Skin of body (tissue), 2 donors: Measurements from ENCODE around the gene SYCP2. TPM values are rescaled to one million over a fixed set of nuclear protein-coding genes. Genes with fewer than 3 reads are reported as not detected.
"Not testable (repeated sequence)": the region's sequence is repeated elsewhere in the genome, so short reads cannot be mapped to it uniquely, and the experiment has no call there.

Source experiments
- DNase-seq: peaks from one replicate; lab custom pipeline; 2025; lab: John Stamatoyannopoulos, UW
- total RNA-seq: library from RNA; depleted of rRNA; stranded (reverse); fragments of >200 nt; gene quantifications from one replicate; pipeline ENCODE4 v1.2.3, GENCODE V29; 2014

The SYCP2 gene, protein sequence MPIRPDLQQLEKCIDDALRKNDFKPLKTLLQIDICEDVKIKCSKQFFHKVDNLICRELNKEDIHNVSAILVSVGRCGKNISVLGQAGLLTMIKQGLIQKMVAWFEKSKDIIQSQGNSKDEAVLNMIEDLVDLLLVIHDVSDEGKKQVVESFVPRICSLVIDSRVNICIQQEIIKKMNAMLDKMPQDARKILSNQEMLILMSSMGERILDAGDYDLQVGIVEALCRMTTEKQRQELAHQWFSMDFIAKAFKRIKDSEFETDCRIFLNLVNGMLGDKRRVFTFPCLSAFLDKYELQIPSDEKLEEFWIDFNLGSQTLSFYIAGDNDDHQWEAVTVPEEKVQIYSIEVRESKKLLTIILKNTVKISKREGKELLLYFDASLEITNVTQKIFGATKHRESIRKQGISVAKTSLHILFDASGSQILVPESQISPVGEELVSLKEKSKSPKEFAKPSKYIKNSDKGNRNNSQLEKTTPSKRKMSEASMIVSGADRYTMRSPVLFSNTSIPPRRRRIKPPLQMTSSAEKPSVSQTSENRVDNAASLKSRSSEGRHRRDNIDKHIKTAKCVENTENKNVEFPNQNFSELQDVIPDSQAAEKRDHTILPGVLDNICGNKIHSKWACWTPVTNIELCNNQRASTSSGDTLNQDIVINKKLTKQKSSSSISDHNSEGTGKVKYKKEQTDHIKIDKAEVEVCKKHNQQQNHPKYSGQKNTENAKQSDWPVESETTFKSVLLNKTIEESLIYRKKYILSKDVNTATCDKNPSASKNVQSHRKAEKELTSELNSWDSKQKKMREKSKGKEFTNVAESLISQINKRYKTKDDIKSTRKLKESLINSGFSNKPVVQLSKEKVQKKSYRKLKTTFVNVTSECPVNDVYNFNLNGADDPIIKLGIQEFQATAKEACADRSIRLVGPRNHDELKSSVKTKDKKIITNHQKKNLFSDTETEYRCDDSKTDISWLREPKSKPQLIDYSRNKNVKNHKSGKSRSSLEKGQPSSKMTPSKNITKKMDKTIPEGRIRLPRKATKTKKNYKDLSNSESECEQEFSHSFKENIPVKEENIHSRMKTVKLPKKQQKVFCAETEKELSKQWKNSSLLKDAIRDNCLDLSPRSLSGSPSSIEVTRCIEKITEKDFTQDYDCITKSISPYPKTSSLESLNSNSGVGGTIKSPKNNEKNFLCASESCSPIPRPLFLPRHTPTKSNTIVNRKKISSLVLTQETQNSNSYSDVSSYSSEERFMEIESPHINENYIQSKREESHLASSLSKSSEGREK (N-terminal part only)
- 5.8 TPM for total RNA-seq

DNA sequence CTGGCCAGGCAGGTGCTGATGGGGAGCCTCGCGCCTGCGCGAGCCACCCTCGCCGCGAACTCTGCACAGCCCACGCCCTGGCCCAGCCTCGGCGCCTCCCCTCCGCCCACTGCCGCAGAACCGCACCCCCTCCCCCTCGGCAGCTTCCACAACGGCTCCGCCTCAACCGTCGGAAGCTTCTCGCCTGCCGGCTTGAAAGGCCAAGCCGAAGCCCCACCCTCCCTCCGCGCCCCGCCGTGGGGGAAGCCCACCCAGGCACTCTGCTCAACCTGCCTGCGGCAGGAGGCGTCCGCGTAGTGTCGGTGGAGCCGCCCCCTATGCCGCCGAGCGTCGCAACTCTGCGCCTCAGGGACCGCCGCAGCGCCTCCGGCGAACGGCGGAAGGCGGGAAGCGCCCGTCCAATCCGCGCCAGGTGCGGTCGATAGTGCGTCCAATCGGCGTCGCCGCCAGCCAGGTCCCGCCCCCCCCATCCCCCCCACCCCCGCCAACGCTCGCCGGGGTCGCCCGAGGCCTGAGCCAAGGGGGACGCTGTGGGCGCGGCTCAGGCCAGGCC, at the start of gene SYCP2:
Gene SYCP2, minus strand, starts transcription at position 342 of the 553 bp plus-strand sequence. CDS start 11,224 bp downstream, outside the sequence.
- no peak for DNase-seq

DNA sequence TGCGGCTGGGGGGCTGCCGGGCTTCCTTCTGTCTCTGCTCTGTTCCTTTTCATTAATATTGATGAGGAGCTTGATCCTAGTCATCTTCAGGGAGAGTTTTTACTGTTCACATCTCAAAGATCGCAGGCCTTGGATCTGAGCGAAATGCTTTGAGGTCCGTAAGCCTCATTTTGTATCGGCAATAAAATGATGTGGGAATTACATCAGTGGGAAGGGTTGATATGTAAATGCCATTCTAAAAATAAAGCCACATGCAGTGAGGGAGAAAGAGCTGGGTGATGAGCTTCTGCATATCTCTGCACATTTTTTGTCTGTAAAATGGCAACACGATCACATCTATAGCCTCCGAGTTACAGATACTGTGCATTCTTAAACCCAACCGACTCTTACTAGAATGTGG, 49.6 kb upstream of the SYCP2 start:
- no peak for DNase-seq

DNA sequence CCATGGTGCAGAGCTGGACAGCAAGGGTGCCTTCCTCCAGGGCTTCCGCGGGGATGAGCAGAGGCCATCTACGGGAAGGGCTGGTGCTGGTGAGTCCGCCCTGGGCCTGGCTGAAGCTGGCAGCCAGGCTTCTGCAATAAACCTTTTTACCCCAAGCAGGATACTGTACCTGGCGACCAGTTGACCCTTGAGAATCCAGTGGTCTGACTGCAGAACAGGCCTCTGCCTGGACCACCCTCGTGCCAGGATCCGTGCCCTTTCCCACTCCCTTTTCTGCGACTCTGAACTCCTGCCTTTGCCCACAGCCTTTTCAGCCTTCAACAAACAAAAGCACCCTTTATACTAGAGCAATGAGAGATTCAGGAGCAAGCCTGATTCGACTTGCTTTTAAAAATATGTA, 43.6 kb upstream of the SYCP2 start:
- DNase-seq = no peak

DNA sequence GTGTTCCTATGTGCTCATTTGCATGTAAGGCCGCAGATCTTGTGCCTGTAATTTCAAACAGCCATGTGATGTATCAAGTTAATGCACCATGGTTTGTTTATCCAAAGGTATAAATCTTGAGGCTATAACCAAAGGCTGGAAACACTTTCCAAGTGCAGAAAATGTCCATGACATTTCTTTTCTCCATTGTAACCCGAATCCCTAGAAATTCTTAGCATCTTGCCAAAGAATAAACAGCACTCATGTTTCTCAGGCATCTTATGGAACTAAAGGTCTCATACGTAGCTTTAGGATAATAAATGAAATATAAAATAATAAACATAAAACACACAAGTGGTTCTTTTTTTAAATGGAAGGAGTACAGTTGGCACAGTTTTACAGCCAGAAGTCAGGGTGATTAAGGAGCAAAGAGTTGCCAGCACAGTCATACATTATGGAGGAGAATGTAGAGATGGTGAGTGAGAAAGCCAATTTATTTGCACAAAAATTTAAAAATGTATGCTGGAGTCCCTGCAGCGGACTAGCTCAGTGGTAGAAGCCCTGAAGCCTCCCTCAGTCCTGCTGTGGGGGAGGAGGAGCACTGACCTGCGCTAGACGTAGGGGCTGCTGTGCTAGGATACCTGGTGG, 42.8 kb upstream of the SYCP2 start:
- no peak for DNase-seq

DNA sequence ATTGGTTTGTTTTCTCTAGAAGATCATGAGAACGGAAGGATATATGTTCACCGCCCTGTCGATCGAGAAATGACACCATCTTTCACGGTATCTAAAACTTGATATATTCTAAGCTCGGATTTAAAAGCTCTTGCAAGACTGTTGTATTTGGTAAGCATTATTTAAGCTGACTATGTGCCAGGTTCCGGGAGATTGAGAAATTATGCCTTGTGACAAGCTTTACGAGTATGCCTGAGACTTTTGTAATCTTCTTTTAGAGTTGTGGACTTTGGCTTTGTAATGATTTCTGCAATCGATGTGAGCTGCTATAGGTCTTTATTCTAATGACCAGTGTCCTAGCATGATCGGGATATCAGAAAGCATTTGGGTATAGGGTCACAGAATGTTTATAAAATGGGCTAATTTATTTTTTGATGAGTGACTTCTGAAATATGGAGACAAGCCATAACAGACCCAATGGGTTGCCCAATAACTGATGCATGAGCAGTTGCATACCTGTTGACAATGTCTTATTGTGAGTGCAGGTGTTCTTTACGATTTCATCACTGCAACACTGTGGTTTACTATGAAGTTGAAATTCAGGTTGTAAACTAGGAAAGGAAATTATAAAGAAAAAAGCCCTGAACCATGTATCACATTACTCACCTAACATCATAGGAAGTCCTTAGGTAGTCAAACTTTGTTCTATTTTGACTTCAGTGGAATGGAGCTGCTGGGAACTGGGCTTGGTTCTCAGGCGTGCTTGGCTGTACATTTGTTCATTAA, 38.8 kb upstream of the SYCP2 start:
- no peak for DNase-seq

DNA sequence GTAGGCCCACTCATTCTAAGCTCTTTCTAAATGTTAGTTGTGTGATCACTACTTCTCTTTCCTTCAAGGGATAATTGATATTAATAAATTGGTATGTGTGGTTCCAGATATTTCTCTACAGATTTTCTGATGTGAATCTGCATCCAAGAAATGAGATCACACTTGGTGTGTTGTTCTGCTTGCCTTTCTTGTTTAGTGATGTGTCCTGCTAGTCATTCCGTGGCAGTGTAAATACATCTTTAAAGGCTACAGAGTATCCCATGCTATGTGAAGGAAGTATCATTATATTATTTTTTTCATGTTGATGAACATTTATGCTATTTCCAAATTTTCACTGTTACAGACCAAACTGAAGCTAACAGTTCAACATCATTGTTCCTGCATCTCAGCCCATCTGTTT, 38.0 kb upstream of the SYCP2 start:
- DNase-seq = no peak

DNA sequence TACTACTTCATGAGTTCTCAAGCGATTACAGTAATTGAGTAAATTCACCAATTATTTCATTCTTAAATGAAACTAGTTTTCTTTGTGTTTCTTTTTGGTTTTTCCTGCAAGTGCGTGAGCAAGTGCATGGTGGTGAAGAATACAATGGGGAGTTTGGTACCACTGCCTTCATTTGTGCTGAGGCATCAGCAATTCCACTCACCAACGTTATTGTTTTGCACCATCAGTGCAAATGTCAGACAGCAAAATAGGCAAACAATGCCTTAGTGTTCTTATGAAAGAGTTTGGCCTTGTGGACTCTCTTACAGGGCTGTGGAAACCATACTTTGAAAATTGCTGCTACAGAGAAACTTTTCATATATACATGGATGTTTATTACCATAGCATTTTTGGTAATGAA, 33.0 kb upstream of the SYCP2 start:
- DNase-seq = no peak

DNA sequence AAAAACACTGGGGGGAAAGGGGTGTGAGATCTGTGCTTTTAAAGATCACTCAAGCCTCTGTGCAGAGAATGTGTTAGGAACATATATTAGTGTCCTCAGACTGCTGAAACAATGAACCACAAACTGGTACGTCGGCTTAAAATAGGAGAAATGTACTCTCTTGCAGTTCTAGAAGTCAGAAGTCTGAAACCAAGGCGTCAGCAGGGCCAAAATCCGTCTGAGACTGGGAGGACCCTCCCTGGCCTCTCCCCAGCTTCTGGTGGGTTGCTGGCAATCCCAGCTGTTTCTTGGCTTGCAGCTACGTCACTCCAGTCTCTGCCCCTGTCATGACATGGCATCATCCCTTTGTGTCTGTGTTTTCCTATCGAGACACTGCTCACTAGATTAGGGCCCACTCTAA, 28.7 kb upstream of the SYCP2 start:
- DNase-seq = no peak

DNA sequence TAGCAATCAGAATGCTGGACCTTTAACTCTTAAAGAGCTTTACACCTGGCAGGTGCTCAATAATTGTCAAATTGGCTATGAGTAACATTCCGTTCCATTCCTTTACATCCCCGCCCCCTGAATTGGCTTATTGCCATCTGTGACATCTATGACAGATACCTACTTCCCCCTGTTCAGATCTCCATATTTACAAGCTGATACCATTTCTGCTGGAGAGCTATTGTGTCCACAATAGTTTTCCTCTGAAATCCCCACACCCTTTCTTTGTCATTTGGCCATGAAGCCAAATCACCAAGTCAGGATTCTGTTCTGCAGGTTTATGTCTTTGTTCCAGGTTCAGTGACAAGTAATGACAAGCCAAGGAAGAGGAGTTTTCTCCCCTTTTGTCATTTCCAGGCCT, 28.0 kb upstream of the SYCP2 start:
- no peak for DNase-seq

DNA sequence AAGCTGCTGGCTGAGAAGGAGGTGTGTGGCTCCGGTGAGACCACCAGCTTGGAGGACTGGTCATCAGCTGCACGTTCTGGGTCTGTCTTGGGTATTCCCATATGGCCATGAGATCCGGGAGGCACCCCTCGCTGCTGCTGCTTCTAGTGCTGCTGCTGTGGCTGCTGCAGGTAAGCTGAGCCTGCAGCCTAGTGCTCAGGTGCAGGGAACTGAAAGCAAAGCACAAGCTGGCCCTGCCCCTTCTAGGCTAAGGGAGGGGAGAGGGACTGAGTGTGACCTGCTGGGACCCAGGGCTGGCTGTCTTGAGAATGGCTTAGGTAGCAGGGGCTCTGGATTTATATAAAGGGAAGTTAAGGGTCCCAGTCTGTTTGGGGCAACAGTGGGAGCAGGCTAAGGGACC, 25.2 kb upstream of the SYCP2 start:
- DNase-seq = no peak

DNA sequence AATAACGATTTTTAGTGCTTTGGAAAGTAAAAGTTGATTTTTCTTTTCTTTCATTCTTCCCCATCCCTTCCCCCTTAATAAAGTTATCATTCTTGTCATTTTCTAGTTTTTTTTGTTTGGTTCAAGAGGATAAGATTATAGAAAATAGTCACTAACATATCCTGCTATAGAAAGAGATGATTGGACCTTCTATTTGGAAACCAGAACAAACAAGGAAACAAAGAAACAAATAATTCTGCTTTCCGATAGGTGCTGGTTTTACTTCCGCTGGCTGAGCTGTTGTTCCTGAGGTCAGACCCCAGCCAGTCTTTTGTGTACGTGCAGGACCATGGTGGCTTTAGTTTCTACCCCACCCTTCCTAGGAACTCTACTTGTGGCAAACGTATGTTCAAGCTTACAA, 24.7 kb upstream of the SYCP2 start, which contains the start of gene CDH26:
Gene CDH26, plus strand, starts transcription at position 301 of the 400 bp plus-strand sequence. CDS start 304 bp downstream, outside the sequence.
- DNase-seq = no peak

DNA sequence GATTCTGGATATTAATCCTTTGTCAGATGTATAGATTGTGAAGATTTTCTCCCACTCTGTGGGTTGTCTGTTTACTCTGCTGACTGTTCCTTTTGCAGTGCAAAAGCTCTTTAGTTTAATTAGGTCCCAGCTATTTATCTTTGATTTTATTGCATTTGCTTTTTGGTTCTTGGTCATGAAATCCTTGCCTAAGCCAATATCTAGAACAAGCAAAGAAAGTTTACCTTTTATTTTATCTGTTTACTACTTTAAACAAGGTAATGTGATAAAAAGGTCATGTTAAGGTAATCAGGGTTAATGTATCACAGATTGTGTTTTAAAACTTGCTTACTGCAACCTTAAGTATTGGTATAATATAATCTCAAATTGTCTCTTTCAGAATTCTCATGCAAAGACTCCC, 24.1 kb upstream of the SYCP2 start:
- DNase-seq = not testable (repeated sequence)

DNA sequence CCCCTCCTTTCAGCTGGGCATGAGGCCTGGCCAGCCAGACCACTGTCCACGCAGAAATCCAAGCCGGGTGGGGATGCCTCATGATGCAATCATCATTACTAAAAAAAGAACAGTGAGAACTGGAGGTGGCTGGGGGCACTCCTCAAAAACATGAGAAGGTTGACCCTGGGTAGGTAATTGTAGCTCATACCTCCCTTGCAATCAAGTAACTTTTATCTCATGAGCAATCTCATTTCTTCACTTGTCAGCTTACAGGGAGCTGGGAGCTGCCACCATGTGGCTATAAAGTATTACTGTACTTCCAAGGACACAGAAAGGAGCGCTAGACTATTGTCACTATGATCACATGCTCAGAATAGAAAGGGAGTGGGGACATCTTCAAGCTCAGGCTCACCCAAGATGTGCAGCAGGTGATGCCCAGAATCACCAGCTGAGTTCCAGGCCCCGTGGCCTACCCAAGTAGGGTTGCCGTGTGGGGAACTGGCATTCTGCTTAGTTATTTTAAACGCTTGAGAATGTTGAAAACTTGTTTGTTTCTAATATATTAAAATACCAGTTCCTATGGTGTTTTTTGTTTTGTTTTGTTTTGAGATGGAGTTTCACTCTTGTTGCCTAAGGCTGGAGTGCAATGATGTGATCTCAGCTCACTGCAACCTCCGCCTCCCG, 21.8 kb upstream of the SYCP2 start:
- no peak for DNase-seq

DNA sequence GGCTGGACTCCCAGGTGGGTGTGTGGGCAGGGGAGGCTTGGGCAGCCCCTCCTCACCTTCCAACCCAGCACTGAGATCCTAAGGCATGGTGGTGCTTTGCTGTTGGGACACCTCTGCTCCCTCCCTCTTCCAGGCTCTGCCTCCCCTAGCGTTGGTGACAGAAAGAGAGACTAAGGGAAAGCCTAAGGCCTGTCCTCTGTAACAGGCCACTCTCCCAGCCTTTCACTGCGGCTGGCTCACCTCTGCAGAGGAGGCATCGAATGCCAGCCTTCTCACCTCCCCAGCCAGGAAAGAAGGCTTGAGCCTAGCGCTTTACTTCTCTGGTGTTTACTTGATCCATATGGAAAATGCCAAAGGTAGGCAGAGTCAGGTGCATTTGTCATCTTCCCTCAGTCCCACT, 21.3 kb upstream of the SYCP2 start:
- DNase-seq = no peak

DNA sequence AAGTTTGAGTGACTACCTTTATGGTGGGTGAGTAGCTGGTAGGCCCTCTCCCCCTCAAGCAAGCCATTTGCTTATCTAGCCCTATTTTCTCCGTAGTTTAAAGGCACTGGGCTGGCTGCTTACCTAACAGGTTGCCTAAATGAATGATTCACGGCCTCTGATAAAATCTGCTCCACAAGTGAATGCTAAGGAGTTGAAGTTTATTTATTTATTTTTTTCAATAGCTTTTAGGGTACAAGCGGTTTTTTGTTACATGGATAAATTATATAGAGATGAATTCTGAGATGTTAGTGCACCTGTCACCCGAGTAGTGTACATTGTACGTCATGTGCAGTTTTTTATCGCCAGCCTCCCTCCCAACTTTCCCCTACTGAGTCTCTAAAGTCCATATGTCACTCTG, 16.5 kb upstream of the SYCP2 start:
- DNase-seq = no peak

DNA sequence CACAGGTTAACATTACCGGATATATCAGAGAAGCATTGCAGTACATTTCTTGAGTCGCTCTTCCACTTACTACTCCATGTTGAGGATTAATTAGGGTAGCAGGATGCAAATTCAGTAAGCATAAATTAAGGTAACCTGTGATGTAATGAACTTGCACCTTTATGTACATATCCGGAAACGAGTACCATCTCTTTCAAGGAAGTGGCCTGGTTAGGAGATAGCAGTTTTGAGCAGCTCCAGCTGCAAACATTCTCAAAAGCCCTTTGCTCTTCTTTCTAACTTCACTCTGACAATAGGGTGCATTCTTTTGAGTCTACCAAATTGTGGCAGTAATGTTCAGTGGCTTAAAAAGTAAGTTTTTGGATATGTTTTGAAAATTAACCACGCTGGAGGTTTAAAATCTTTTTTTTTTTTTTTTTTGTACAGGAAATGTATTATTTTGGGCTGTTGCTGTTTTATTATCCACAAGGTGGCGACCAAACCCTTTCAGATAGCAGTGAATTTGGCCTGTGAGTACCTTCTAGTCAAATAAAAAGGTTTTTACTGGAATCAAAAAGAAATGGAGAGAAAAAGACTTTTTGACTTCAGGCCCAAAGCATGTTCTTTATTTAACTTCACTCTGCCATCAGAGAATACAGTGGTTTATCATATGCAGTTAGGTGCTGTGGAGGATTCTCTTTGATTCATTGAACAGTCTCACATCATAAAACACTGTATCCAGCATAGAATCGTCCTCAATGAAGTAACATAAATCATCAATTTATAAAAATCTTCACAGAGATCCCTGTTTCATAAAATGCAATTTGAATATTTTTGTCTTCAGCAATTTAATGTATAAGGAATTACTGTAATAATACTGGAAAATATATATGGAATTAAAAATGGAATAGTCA, 15.6 kb upstream of the SYCP2 start:
- peak; percentile 28 for DNase-seq

DNA sequence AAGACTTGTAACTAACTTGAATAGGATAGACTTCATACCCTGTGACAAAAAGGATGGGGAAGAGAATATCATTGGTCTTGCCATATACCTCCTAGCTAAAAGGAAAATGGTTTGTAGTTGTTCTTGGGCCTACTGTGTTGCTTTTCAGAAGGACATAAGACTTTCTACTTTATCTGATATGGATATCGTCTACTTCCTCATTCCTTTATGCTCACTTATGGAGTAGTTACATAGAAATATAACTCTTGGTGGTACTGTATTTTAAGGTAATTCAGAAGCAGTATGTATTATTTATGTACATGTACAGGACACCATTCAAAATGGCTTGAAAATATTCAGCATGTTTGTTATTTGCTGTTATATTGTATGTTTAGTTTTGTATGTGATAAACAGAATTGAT, 14.8 kb upstream of the SYCP2 start:
- DNase-seq = no peak

DNA sequence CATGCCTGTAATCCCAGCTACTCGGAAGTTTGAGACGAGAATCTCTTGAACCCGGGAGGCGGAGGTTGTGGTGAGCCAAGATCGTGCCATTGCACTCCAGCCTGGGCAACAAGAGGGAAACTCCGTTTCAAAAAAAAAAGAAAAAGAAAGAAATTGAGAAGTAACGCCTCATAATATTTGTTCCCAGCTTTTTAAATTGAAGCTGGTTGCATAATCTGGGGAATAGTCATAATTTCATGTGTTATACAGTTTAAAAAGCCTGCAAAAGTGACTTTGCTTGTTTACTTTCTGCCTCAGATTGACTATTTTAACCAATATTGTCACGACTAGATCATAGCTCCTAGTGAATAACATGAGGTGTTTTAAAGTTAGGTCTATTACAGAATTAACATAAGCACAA, 13.9 kb upstream of the SYCP2 start:
- DNase-seq = no peak

DNA sequence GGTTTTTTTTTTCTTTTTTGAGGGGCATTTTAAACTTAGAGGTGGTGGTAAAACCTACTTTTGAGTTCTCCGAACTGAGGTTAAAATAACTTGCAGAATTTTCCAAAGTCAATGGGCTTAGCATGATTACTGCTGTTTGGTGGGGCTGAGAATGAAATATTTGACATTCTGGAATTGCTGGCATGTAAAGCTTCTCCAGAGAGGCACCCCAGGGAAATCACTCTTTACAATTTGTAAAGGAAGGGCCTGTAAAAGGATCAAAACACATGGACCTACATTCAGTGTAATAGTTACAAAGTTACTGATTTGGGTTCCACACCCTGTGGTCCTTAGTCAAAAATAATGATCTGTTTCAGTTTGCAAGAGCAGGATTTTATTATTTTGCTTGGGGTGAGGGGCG, 12.3 kb upstream of the SYCP2 start:
- DNase-seq = no peak
